GM18873 (cell line): ENCODE data around the gene KIAA1755.
"Not testable (repeated sequence)": the region's sequence is repeated elsewhere in the genome, so short reads cannot be mapped to it uniquely, and the experiment has no call there.

ENCODE experiments used
- ATAC-seq: cut with Tn5 transposase; IDR thresholded peaks from one replicate; pipeline ENCODE4 v1.9.1; 2021; ENCODE audit warnings: mild to moderate bottlenecking, moderate library complexity, moderate number of reproducible peaks; ENCODE audit not compliant: unreplicated experiment, low FRiP score

The KIAA1755 gene

GRCh38 chr20:38267296-38267695 is 6.8 kb upstream of the KIAA1755 start:
- ATAC-seq: no peak

DNA sequence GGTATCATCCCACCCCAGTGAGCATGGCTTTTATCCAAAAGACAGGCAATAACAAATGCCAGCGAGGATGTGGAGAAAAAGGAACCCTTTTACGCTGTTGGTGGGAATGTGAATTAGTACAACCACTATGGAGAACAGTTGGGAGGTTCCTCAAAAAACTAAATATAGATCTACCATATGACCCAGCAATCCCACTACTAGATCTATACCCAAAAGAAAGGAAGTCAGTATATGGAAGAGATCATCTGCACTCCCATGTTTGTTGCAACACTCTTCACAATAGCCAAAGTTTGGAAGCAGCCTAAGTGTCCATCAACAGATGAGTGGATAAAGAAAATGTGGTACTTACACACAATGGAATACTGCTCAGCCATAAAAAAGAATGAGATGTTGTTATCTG is 5.9 kb upstream of the KIAA1755 start:
- no peak for ATAC-seq

- no peak for ATAC-seq
Measured at GRCh38 chr20:38262931-38263330, 2.4 kb upstream of the KIAA1755 start.

- no peak for ATAC-seq
Measured at GRCh38 chr20:38261054-38261390, 487 bp upstream of the KIAA1755 start.

- no peak for ATAC-seq
Measured at GRCh38 chr20:38260025-38260377, 534 bp downstream of the KIAA1755 start.

DNA sequence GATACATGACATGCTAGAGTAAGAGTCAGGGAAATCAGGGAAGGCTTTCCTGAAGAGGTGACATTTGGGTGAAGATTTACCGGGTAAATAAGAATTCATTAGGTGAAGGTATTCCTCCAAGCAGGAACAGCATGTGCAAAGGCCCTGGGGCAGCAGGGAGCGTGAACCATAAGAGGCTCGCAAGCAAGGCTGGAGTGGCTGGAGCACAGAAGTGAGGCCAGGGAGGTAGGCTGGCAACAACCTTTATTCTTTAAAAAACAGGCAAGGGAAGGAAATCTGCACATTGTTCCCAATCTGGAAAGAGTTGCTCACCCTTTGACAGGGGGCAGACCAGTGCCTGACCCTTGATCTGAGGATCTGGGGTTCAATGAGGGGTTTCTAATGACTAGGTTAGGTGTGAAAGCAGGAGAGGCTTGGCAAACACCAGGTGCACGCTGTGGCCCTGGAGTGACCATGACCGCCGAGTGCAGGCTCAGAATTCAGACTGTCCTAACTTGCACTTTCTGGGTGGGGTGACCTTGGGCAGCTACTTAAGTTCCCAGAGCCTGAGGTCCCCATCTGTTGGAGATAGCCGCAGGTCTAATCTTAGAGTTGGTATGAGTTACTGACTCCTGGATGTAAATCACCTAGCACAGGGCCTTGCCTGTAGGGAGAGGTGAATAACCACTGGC is 1.9 kb downstream of the KIAA1755 start:
- no peak for ATAC-seq

DNA sequence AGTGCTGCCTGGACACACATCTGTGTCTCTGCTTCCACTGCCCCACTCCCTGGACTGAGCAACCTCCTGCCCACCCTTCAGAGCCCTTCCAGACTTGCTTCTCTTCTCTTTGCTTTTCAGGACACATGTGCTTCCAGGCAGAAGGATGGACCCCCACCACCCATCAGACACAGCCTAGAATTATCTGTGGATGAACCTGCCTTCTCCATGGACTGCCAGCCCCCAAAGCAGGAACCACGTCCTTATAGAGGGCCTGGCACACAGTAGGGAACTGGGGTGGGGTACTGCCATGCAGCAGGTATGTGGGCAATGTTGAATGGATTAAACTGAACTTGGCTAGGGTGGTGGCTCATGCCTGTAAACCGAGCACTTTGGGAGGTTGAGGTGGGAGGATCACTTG is 3.6 kb downstream of the KIAA1755 start:
- ATAC-seq: no peak

- no peak for ATAC-seq
Measured at GRCh38 chr20:38256021-38256420, 4.5 kb downstream of the KIAA1755 start.

- no peak for ATAC-seq
Measured at GRCh38 chr20:38255393-38255792, 5.1 kb downstream of the KIAA1755 start.

DNA sequence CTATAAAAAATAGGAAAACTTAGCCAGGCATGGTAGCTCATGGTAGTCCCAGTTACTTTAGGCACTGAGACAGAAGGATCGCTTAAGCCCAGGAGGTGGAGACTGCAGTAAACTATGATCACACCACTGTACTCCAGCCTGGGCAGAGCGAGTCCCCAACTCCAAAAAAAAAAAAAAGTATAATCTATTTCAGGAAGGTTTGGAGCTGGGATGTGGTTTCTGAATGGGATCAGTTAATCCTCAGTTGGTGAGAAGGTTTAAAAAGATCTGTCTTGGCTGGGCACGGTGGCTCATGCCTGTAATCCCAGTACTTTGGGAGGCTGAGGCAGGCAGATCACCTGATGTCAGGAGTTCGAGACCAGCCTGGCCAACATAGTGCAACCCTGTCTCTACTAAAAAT is 5.9 kb downstream of the KIAA1755 start:
- not testable (repeated sequence) for ATAC-seq

GRCh38 chr20:38253571-38253970 is 7.0 kb downstream of the KIAA1755 start:
- no peak for ATAC-seq

- no peak for ATAC-seq
Measured at GRCh38 chr20:38252292-38253288, 7.9 kb downstream of the KIAA1755 start.

DNA sequence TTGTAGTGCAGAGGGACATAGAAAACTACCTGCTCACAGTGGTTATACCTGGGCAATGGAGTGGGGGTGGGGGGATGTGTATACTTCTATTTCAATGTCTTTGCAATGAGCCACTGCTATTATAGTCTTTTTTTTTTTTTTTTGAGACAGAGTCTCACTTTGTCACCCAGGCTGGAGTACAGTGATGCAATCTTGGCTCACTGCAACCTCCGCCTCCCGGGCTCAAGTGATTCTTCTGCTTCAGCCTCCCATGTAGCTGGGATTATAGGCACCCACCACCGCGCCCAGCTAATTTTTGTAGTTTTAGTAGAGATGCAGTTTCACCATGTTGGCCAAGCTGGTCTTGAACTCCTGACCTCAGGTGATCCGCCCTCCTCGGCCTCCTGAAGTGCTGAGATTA is 9.1 kb downstream of the KIAA1755 start:
- not testable (repeated sequence) for ATAC-seq

DNA sequence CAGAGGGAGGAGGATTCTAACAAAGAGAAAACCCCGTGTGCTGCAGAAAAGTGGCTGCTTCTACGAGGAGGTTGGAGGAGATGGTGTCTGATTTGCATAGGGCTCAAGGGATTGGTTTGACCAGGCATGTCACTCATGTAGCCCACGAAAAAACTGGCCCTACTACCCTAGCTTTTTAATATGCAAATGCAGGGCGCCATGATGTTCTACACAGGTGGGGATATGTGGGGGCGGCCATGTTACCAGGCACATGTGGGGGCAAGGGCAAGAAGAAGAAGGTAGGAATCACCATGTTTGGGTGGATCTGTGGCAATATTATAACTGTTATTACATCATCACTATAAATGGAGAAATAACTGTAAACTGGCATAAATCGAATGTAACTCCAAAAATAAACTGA is 9.9 kb downstream of the KIAA1755 start:
- ATAC-seq: no peak

- ATAC-seq: no peak
Measured at GRCh38 chr20:38249536-38250310, 10.8 kb downstream of the KIAA1755 start.

DNA sequence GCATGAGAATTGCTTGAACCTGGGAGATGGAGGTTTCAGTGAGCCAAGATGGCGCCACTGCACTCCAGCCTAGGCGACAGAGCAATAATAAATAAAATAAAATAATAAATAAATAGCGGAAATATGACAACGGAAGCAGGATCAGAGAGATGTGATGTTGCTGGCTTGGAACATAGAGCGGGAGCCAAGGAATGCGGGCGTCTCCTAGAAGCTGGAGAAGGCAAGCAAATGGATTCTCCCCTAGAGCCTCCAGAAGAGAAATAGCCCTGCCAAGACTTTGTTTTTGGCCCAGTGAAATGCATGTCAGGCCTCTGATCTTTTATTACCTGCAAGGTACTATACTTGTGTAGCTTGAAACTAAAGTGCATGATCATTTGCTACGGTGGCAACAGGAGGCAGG is 12.4 kb downstream of the KIAA1755 start:
- ATAC-seq: no peak

- ATAC-seq: not testable (repeated sequence)
Measured at GRCh38 chr20:38247725-38248124, 12.8 kb downstream of the KIAA1755 start.

DNA sequence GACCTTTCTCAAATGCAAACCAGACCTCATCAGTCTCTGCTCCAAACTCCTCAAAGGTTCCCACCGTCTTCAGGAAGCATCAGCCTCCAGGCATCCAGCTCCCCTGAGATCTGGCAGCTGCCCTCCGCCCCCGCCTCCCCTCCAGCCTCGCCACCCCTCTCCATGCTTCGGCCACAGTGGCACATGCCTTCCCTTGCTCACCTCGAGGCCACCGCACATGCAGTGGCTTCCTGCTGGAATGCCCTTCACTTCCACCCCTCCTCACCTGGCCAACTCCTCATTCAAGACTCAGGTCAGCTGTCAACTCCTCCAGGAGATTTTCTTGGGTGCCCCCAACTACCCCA is 13.4 kb downstream of the KIAA1755 start:
- ATAC-seq: no peak

DNA sequence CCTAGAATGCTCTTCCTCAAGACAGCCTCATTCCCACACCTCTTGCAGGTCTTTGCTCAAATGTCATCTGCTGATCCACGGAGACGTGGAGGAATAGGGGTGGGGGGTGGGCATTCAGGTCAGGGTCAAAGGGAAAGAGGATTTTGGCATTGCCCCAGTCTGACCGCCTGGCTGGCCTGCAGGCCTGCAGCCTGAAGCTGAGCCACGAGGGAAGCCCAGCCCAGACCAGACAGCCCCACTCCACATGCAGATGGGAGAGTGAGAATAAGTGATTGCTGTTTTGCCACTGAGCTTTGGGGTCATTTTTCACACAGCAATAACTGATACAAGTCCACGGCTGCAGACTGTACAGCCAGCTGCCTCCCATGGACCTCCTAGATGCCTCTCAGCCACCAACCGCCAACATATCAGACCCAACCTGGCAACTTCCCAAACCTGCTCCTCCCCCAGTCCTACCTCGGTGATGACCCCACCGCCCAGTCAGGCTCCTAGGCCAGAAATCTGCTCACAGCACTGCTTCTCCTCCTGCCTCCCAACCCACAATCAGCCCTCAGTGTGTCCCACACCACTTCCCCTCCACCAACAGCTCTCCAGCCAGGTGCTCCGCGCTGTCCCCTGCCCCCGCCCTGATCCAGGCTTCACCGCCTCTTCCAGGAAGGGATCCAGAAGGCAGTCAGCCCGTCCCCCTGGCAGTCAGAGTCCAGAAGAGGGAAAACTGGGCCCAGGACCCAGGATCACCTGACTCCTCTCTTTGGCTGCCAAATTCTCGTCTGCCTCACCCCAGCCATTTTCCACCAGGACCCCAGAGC is 14.0 kb downstream of the KIAA1755 start:
- no peak for ATAC-seq

- ATAC-seq: no peak
Measured at GRCh38 chr20:38245753-38246152, 14.8 kb downstream of the KIAA1755 start.

DNA sequence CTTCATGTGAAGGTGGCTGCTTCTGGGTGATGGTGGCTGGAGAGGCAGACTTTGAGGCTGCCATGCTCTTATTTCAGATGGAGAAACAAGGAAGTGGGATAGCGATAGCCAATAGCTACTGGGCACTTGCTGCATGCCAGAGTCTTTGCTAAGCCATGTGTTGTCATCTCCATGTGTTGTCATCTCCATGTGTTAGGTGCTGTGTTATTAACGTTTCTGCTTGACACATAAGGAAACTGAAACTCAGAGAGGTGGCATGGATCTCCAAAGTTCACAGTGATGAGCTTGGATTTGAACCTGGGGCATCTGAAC is 16.9 kb downstream of the KIAA1755 start:
- no peak for ATAC-seq
